ENCODE results near the gene NOS1. TPM values are rescaled to one million over a fixed set of nuclear protein-coding genes. Genes with fewer than 3 reads are reported as not detected.

Gene NOS1
- total and polyA plus RNA-seq, 2 donors (not counting 1 experiment from before 2014, with no cell fraction given): under 0.01 TPM; not detected in 1

DNA sequence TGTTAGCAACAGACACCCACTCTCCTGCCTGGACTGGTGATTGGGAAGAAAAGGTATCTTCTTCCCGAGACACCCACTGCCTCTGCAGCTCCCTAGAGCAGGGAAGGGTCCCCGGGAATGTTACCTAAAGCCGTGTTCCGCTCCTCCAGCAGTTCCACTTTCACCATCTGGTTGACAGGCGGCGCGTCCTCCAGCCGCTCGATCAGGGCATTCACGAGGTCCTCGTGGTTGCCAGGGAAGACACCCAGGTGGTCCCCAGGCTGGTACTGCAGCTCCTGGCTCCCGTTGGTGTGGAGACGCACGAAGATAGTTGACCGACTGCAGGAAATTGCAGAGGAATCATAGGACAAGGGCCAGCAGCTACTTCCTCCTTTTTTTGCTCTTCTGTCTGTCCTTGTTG, 127.0 kb downstream of the NOS1 start:
- Histone ChIP-seq H3K79me2 (ENCODE audit: control insufficient read depth, insufficient read depth, low read length) (no peaks in the 10 kb centered on the region), H3K9me3 (ENCODE audit: control insufficient read depth, insufficient read depth, low read depth, low read length) (no peaks in the 10 kb centered on the region), H3K9ac (ENCODE audit: insufficient read depth, low read length) (no peak overlapping the region), H4K20me1 (ENCODE audit: control insufficient read depth, extremely low read depth, insufficient read depth, low read length) (no peaks in the 10 kb centered on the region), H3K27me3 (ENCODE audit: control insufficient read depth, insufficient read depth, low read length) (no peaks in the 10 kb centered on the region), H3K27ac (ENCODE audit: insufficient read depth, low read length) (no peak overlapping the region), H2AFZ (ENCODE audit: low read length) (no peak overlapping the region), H3K36me3 (ENCODE audit: control insufficient read depth, insufficient read depth, low read length) (no peaks in the 10 kb centered on the region), H3K4me1 (ENCODE audit: control insufficient read depth, extremely low read depth, insufficient read depth, low read length) (no peaks in the 10 kb centered on the region), H3K4me2 (ENCODE audit: extremely low read depth, insufficient read depth, low read length) (no peak overlapping the region), H3K4me3 (replicated peaks in 1 of 4; ENCODE audit: control extremely low read depth in 1 of 4, insufficient read depth in 1 of 4, low read depth in 3 of 4, low read length in 4 of 4) (no peak overlapping the region)
- TF ChIP-seq, protein P1, sequence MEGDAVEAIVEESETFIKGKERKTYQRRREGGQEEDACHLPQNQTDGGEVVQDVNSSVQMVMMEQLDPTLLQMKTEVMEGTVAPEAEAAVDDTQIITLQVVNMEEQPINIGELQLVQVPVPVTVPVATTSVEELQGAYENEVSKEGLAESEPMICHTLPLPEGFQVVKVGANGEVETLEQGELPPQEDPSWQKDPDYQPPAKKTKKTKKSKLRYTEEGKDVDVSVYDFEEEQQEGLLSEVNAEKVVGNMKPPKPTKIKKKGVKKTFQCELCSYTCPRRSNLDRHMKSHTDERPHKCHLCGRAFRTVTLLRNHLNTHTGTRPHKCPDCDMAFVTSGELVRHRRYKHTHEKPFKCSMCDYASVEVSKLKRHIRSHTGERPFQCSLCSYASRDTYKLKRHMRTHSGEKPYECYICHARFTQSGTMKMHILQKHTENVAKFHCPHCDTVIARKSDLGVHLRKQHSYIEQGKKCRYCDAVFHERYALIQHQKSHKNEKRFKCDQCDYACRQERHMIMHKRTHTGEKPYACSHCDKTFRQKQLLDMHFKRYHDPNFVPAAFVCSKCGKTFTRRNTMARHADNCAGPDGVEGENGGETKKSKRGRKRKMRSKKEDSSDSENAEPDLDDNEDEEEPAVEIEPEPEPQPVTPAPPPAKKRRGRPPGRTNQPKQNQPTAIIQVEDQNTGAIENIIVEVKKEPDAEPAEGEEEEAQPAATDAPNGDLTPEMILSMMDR (conservative IDR thresholded peaks at IDR 0.05 in 1 of 2, IDR thresholded peaks at IDR 0.05 in 1 of 2; ENCODE audit: low read depth in 1 of 2, low read length in 2 of 2): no peak
- TF ChIP-seq EZH2 (IDR thresholded peaks at IDR 0.05; ENCODE audit: low read length, missing control alignments): no peak
- no peak for DNase-seq (ENCODE audit: low read depth in 2 of 2)

DNA sequence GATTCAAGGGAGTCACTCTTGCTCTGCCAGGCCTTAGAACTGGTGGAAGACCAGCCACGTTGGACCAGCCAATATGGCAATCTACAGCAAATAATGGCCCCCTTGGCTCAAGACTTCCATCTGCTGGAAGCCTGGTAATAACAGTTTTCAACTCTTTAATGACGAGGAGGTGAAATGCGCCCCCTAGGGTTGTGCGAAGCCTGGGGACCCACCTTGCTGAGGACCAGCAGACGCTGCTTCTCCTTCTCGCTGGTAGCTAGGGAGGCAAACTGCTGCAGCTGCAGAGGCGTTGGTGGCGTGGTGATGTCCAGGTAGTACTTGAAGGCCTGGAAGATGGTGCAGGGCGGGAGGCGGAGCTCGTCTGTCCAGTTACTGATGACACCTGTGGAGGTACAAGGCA, 129.7 kb downstream of the NOS1 start:
- Histone ChIP-seq H2AFZ (ENCODE audit: low read length) (no peak overlapping the region), H3K9me3 (ENCODE audit: control insufficient read depth, insufficient read depth, low read depth, low read length) (no peaks in the 10 kb centered on the region), H3K79me2 (ENCODE audit: control insufficient read depth, insufficient read depth, low read length) (no peaks in the 10 kb centered on the region), H3K9ac (ENCODE audit: insufficient read depth, low read length) (no peak overlapping the region), H3K27ac (ENCODE audit: insufficient read depth, low read length) (no peak overlapping the region), H4K20me1 (ENCODE audit: control insufficient read depth, extremely low read depth, insufficient read depth, low read length) (no peaks in the 10 kb centered on the region), H3K36me3 (ENCODE audit: control insufficient read depth, insufficient read depth, low read length) (no peaks in the 10 kb centered on the region), H3K4me2 (ENCODE audit: extremely low read depth, insufficient read depth, low read length) (no peak overlapping the region), H3K4me1 (ENCODE audit: control insufficient read depth, extremely low read depth, insufficient read depth, low read length) (no peaks in the 10 kb centered on the region), H3K27me3 (ENCODE audit: control insufficient read depth, insufficient read depth, low read length) (no peaks in the 10 kb centered on the region), H3K4me3 (replicated peaks in 1 of 4; ENCODE audit: control extremely low read depth in 1 of 4, insufficient read depth in 1 of 4, low read depth in 3 of 4, low read length in 4 of 4) (no peak overlapping the region)
- DNase-seq (ENCODE audit: low read depth in 2 of 2): no peak
- TF ChIP-seq, protein P1 (conservative IDR thresholded peaks at IDR 0.05 in 1 of 2, IDR thresholded peaks at IDR 0.05 in 1 of 2; ENCODE audit: low read depth in 1 of 2, low read length in 2 of 2): no peak
- no peak for TF ChIP-seq EZH2 (IDR thresholded peaks at IDR 0.05; ENCODE audit: low read length, missing control alignments)

DNA sequence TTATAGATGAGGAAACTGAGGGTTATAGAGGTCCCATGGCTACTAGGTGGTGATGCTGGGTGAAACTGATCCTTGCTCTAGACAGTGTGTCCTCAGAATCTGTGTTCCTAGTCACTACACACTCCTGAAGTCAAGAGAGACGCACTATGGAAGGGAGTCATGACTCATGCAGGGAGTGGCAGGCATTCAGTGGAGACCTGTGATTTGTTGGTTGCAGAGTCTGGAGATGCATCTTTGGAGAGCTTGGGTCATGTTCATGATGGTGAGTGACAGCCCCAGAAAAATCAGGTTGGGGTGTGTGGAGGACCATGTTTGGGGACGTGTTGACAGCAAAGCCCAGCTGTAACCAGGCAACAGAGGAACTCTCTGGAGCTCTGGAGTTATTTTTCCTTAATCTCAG, 133.2 kb downstream of the NOS1 start:
- H3K27ac ChIP-seq (ENCODE audit: insufficient read depth, low read length): no peak overlapping the region
- no peaks in the 10 kb centered on the region for H3K27me3 ChIP-seq (ENCODE audit: control insufficient read depth, insufficient read depth, low read length)
- TF ChIP-seq, protein P1 (conservative IDR thresholded peaks at IDR 0.05 in 1 of 2, IDR thresholded peaks at IDR 0.05 in 1 of 2; ENCODE audit: low read depth in 1 of 2, low read length in 2 of 2): no peak
- no peak for TF ChIP-seq EZH2 (IDR thresholded peaks at IDR 0.05; ENCODE audit: low read length, missing control alignments)
- no peak for DNase-seq (ENCODE audit: low read depth in 2 of 2)
- no peaks in the 10 kb centered on the region for H3K79me2 ChIP-seq (ENCODE audit: control insufficient read depth, insufficient read depth, low read length)
- no peak overlapping the region for H3K9ac ChIP-seq (ENCODE audit: insufficient read depth, low read length)
- H3K36me3 ChIP-seq (ENCODE audit: control insufficient read depth, insufficient read depth, low read length): no peaks in the 10 kb centered on the region
- H3K4me1 ChIP-seq (ENCODE audit: control insufficient read depth, extremely low read depth, insufficient read depth, low read length): no peaks in the 10 kb centered on the region
- H3K4me3 ChIP-seq (replicated peaks in 1 of 4; ENCODE audit: control extremely low read depth in 1 of 4, insufficient read depth in 1 of 4, low read depth in 3 of 4, low read length in 4 of 4): no peak overlapping the region
- H3K9me3 ChIP-seq (ENCODE audit: control insufficient read depth, insufficient read depth, low read depth, low read length): no peaks in the 10 kb centered on the region
- H4K20me1 ChIP-seq (ENCODE audit: control insufficient read depth, extremely low read depth, insufficient read depth, low read length): no peaks in the 10 kb centered on the region
- H2AFZ ChIP-seq (ENCODE audit: low read length): no peak overlapping the region
- no peak overlapping the region for H3K4me2 ChIP-seq (ENCODE audit: extremely low read depth, insufficient read depth, low read length)

All from fibroblast of lung (primary cell).